ENCODE measurements around the gene AMBRA1.

AMBRA1 gene

GRCh38 chr11:46493791-46494190 is 100.0 kb downstream of the AMBRA1 start:
- no peaks in the 10 kb centered on the region for H3K4me1 ChIP-seq (ENCODE audit: insufficient read depth, low read length)
- H3K36me3 ChIP-seq (ENCODE audit: insufficient read depth, low read length) = peaks cover 16% of the 10 kb centered on the region
- no peaks in the 10 kb centered on the region for H3K27me3 ChIP-seq (ENCODE audit: insufficient read depth, low read length)
- no peak overlapping the region for H2AFZ ChIP-seq (ENCODE audit: low read depth, low read length)
- H3K4me3 ChIP-seq (ENCODE audit: low read length) = no peak overlapping the region
- H3K9me3 ChIP-seq (ENCODE audit: low read length) = no peaks in the 10 kb centered on the region

- Histone ChIP-seq H3K4me1 (ENCODE audit: insufficient read depth, low read length) (no peaks in the 10 kb centered on the region), H3K4me3 (ENCODE audit: low read length) (no peak overlapping the region), H3K9me3 (ENCODE audit: low read length) (no peaks in the 10 kb centered on the region), H3K27me3 (ENCODE audit: insufficient read depth, low read length) (no peaks in the 10 kb centered on the region), H3K36me3 (ENCODE audit: insufficient read depth, low read length) (peaks cover 16% of the 10 kb centered on the region), H2AFZ (ENCODE audit: low read depth, low read length) (no peak overlapping the region)
Observed at GRCh38 chr11:46492532-46492931, 101.3 kb downstream of the AMBRA1 start.

GRCh38 chr11:46491661-46492330 is 102.0 kb downstream of the AMBRA1 start:
- Histone ChIP-seq H3K36me3 (ENCODE audit: insufficient read depth, low read length) (peaks cover 16% of the 10 kb centered on the region), H2AFZ (ENCODE audit: low read depth, low read length) (no peak overlapping the region), H3K27me3 (ENCODE audit: insufficient read depth, low read length) (no peaks in the 10 kb centered on the region), H3K4me1 (ENCODE audit: insufficient read depth, low read length) (no peaks in the 10 kb centered on the region), H3K9me3 (ENCODE audit: low read length) (no peaks in the 10 kb centered on the region), H3K4me3 (ENCODE audit: low read length) (no peak overlapping the region)

GRCh38 chr11:46490666-46491065 is 103.2 kb downstream of the AMBRA1 start:
- peaks cover 16% of the 10 kb centered on the region for H3K36me3 ChIP-seq (ENCODE audit: insufficient read depth, low read length)
- H3K4me1 ChIP-seq (ENCODE audit: insufficient read depth, low read length) = no peaks in the 10 kb centered on the region
- no peak overlapping the region for H3K4me3 ChIP-seq (ENCODE audit: low read length)

GRCh38 chr11:46489656-46490560 is 103.9 kb downstream of the AMBRA1 start:
- no peak overlapping the region for H2AFZ ChIP-seq (ENCODE audit: low read depth, low read length)
- H3K36me3 ChIP-seq (ENCODE audit: insufficient read depth, low read length) = peaks cover 16% of the 10 kb centered on the region
- H3K4me1 ChIP-seq (ENCODE audit: insufficient read depth, low read length) = no peaks in the 10 kb centered on the region

More at GRCh38 chr11:46490666-46491065, 103.2 kb downstream of the AMBRA1 start:
- H3K9me3 ChIP-seq (ENCODE audit: low read length) = no peaks in the 10 kb centered on the region
- no peaks in the 10 kb centered on the region for H3K27me3 ChIP-seq (ENCODE audit: insufficient read depth, low read length)
- no peak overlapping the region for H2AFZ ChIP-seq (ENCODE audit: low read depth, low read length)

GRCh38 chr11:46485856-46486443 is 107.9 kb downstream of the AMBRA1 start:
- Histone ChIP-seq H3K4me3 (ENCODE audit: low read length) (no peak overlapping the region), H3K4me1 (ENCODE audit: insufficient read depth, low read length) (no peaks in the 10 kb centered on the region), H3K36me3 (ENCODE audit: insufficient read depth, low read length) (peaks cover 3% of the 10 kb centered on the region), H3K27me3 (ENCODE audit: insufficient read depth, low read length) (no peaks in the 10 kb centered on the region), H2AFZ (ENCODE audit: low read depth, low read length) (no peak overlapping the region), H3K9me3 (ENCODE audit: low read length) (no peaks in the 10 kb centered on the region)

More at GRCh38 chr11:46489656-46490560, 103.9 kb downstream of the AMBRA1 start:
- no peaks in the 10 kb centered on the region for H3K9me3 ChIP-seq (ENCODE audit: low read length)
- no peaks in the 10 kb centered on the region for H3K27me3 ChIP-seq (ENCODE audit: insufficient read depth, low read length)
- H3K4me3 ChIP-seq (ENCODE audit: low read length) = no peak overlapping the region

- Histone ChIP-seq H3K36me3 (ENCODE audit: insufficient read depth, low read length) (peaks cover 3% of the 10 kb centered on the region), H3K4me3 (ENCODE audit: low read length) (no peak overlapping the region), H2AFZ (ENCODE audit: low read depth, low read length) (no peak overlapping the region), H3K9me3 (ENCODE audit: low read length) (no peaks in the 10 kb centered on the region), H3K4me1 (ENCODE audit: insufficient read depth, low read length) (no peaks in the 10 kb centered on the region), H3K27me3 (ENCODE audit: insufficient read depth, low read length) (no peaks in the 10 kb centered on the region)
Observed at GRCh38 chr11:46484101-46484500, 109.7 kb downstream of the AMBRA1 start.

- Histone ChIP-seq H2AFZ (ENCODE audit: low read depth, low read length) (no peak overlapping the region), H3K4me3 (ENCODE audit: low read length) (no peak overlapping the region), H3K27me3 (ENCODE audit: insufficient read depth, low read length) (no peaks in the 10 kb centered on the region), H3K4me1 (ENCODE audit: insufficient read depth, low read length) (no peaks in the 10 kb centered on the region), H3K9me3 (ENCODE audit: low read length) (no peaks in the 10 kb centered on the region), H3K36me3 (ENCODE audit: insufficient read depth, low read length) (peaks cover 3% of the 10 kb centered on the region)
Observed at GRCh38 chr11:46480909-46481308, 112.9 kb downstream of the AMBRA1 start.

GRCh38 chr11:46480166-46480726 is 113.6 kb downstream of the AMBRA1 start:
- Histone ChIP-seq H3K36me3 (ENCODE audit: insufficient read depth, low read length) (peaks cover 3% of the 10 kb centered on the region), H3K27me3 (ENCODE audit: insufficient read depth, low read length) (no peaks in the 10 kb centered on the region), H3K4me3 (ENCODE audit: low read length) (no peak overlapping the region), H3K4me1 (ENCODE audit: insufficient read depth, low read length) (no peaks in the 10 kb centered on the region), H2AFZ (ENCODE audit: low read depth, low read length) (no peak overlapping the region), H3K9me3 (ENCODE audit: low read length) (no peaks in the 10 kb centered on the region)

GRCh38 chr11:46479601-46480000 is 114.2 kb downstream of the AMBRA1 start:
- Histone ChIP-seq H3K27me3 (ENCODE audit: insufficient read depth, low read length) (no peaks in the 10 kb centered on the region), H3K4me1 (ENCODE audit: insufficient read depth, low read length) (no peaks in the 10 kb centered on the region), H3K4me3 (ENCODE audit: low read length) (no peak overlapping the region), H3K36me3 (ENCODE audit: insufficient read depth, low read length) (peaks cover 3% of the 10 kb centered on the region), H3K9me3 (ENCODE audit: low read length) (no peaks in the 10 kb centered on the region), H2AFZ (ENCODE audit: low read depth, low read length) (no peak overlapping the region)

- H3K4me1 ChIP-seq (ENCODE audit: insufficient read depth, low read length) = no peaks in the 10 kb centered on the region
- H3K4me3 ChIP-seq (ENCODE audit: low read length) = no peak overlapping the region
- peaks cover 3% of the 10 kb centered on the region for H3K36me3 ChIP-seq (ENCODE audit: insufficient read depth, low read length)
- no peak overlapping the region for H2AFZ ChIP-seq (ENCODE audit: low read depth, low read length)
- H3K27me3 ChIP-seq (ENCODE audit: insufficient read depth, low read length) = no peaks in the 10 kb centered on the region
- no peaks in the 10 kb centered on the region for H3K9me3 ChIP-seq (ENCODE audit: low read length)
Observed at GRCh38 chr11:46478196-46478595, 115.6 kb downstream of the AMBRA1 start.

- Histone ChIP-seq H3K4me1 (ENCODE audit: insufficient read depth, low read length) (no peaks in the 10 kb centered on the region), H3K4me3 (ENCODE audit: low read length) (no peak overlapping the region), H3K27me3 (ENCODE audit: insufficient read depth, low read length) (no peaks in the 10 kb centered on the region), H2AFZ (ENCODE audit: low read depth, low read length) (no peak overlapping the region), H3K9me3 (ENCODE audit: low read length) (no peaks in the 10 kb centered on the region), H3K36me3 (ENCODE audit: insufficient read depth, low read length) (peaks cover 3% of the 10 kb centered on the region)
Observed at GRCh38 chr11:46477136-46477535, 116.7 kb downstream of the AMBRA1 start.
